SK-N-SH (cell line): ENCODE data around the gene LNPEP. TPM values are rescaled to one million over a fixed set of nuclear protein-coding genes. Genes with fewer than 3 reads are reported as not detected.

ENCODE experiments used
- CTCF ChIA-PET: fragments of 300-600, 350-600 bp; formaldehyde crosslinking; extraction: SDS; loops from one replicate; lab custom pipeline; 2021; lab: Yijun Ruan, JAX
- POLR2A ChIA-PET: fragments of 350-600 bp; sonication (Branson Sonifier 250); formaldehyde crosslinking; extraction: SDS; loops from one replicate; lab custom pipeline; 2020; ENCODE audit warnings: antibody characterized with exemption, inconsistent platforms; lab: Yijun Ruan, JAX
- DNase-seq: peaks from one replicate; pipeline ENCODE4 v3.0.0; 2012
- H2AFZ ChIP-seq: fragments of 200-600 bp; sonication (generic); 2 replicates; pipeline ENCODE4 v1.8.1; 2016; ENCODE audit warnings: antibody characterized with exemption, mild to moderate bottlenecking, low read depth
- H3F3A ChIP-seq: fragments of 200-600 bp; sonication (generic); replicated peaks from 2 replicates; pipeline ENCODE3; 2016; ENCODE audit warnings: antibody characterized with exemption, mild to moderate bottlenecking; ENCODE audit not compliant: insufficient read depth
- H3K27ac ChIP-seq, 2 experiments: fragments of 200-500 bp in 1 of 2; fragments of 200-600 bp in 1 of 2; sonication (Bioruptor generic) in 1 of 2; sonication (generic), shearing (Covaris generic) in 1 of 2; 2 replicates each; pipeline versions ENCODE4 v1.5.1 to v1.6.1; 2014 to 2016; ENCODE audit warnings: low read depth in 2 of 2, inconsistent platforms in 1 of 2, low read length in 1 of 2, mild to moderate bottlenecking in 1 of 2, mixed read lengths in 1 of 2
- H3K27me3 ChIP-seq: fragments of 200-600 bp; sonication (generic), shearing (Covaris generic); 2 replicates; pipeline ENCODE4 v1.6.1; 2016; ENCODE audit warnings: mixed run types; ENCODE audit not compliant: insufficient read depth
- H3K36me3 ChIP-seq, 2 experiments: fragments of 200-500 bp in 1 of 2; fragments of 200-600 bp in 1 of 2; sonication (Bioruptor generic) in 1 of 2; sonication (generic) in 1 of 2; replicated peaks in 1 of 2; 2 replicates each; pipeline versions ENCODE3 to v1.5.1; 2014 to 2016; ENCODE audit warnings: low read length in 1 of 2, mild to moderate bottlenecking in 1 of 2; ENCODE audit not compliant: insufficient read depth in 2 of 2, control insufficient read depth in 1 of 2
- H3K4me1 ChIP-seq, 2 experiments: fragments of 200-500 bp in 1 of 2; fragments of 200-600 bp in 1 of 2; sonication (Bioruptor generic) in 1 of 2; sonication (generic), shearing (Covaris generic) in 1 of 2; 2 replicates each; pipeline versions ENCODE4 v1.5.1 to v1.6.1; 2014 to 2016; ENCODE audit warnings: low read depth in 1 of 2, low read length in 1 of 2, mixed run types in 1 of 2; ENCODE audit not compliant: insufficient read depth in 2 of 2, control insufficient read depth in 1 of 2
- H3K4me2 ChIP-seq: fragments of 200-600 bp; sonication (generic), shearing (Covaris generic); 2 replicates; pipeline ENCODE4 v1.6.1; 2017; ENCODE audit warnings: mixed run types
- H3K4me3 ChIP-seq, 2 experiments: fragments of 200-500 bp in 1 of 2; fragments of 200-600 bp in 1 of 2; sonication (Bioruptor generic) in 1 of 2; sonication (generic), shearing (Covaris generic) in 1 of 2; 2 replicates each; pipeline versions ENCODE4 v1.5.1 to v1.8.1; 2014 to 2016; ENCODE audit warnings: low read depth in 2 of 2, inconsistent platforms in 1 of 2, low read length in 1 of 2, mild to moderate bottlenecking in 1 of 2, mixed read lengths in 1 of 2, moderate library complexity in 1 of 2
- H3K79me2 ChIP-seq: fragments of 200-600 bp; sonication (generic); 2 replicates; pipeline ENCODE4 v1.8.1; 2017; ENCODE audit warnings: mild to moderate bottlenecking; ENCODE audit not compliant: insufficient read depth
- H3K9ac ChIP-seq: fragments of 200-600 bp; sonication (generic); 2 replicates; pipeline ENCODE4 v1.6.1; 2017; ENCODE audit warnings: mixed run types
- H3K9me2 ChIP-seq: fragments of 200-600 bp; sonication (generic); 2 replicates; pipeline ENCODE4 v1.6.1; 2017; ENCODE audit warnings: mixed run types
- H3K9me3 ChIP-seq: fragments of 200-600 bp; sonication (generic); 2 replicates; pipeline ENCODE4 v1.6.1; 2017; ENCODE audit warnings: mixed run types, mild to moderate bottlenecking, moderate library complexity
- H4K20me1 ChIP-seq: fragments of 200-600 bp; sonication (generic); 2 replicates; pipeline ENCODE4 v1.6.1; 2017; ENCODE audit warnings: mild to moderate bottlenecking, mixed run types; ENCODE audit not compliant: insufficient read depth
- CHD2 ChIP-seq: fragments of 150-350 bp; IDR thresholded peaks from 2 replicates; pipeline ENCODE4 v1.6.1; 2018; ENCODE audit warnings: low read length; ENCODE audit not compliant: partially characterized antibody
- ELF1 ChIP-seq: IDR thresholded peaks from 2 replicates; pipeline ENCODE4 v1.4.0; 2012
- FOXM1 ChIP-seq: IDR thresholded peaks from 2 replicates; pipeline ENCODE4 v1.4.0; 2012; ENCODE audit warnings: low read depth, mild to moderate bottlenecking
- GABPA ChIP-seq: IDR thresholded peaks from 2 replicates; pipeline ENCODE4 v1.4.0; 2012; ENCODE audit warnings: low read depth, mild to moderate bottlenecking
- GATA2 ChIP-seq: sonication (generic); formaldehyde crosslinking; IDR thresholded peaks from 2 replicates; pipeline ENCODE4 v1.5.0; 2020; ENCODE audit warnings: mild to moderate bottlenecking, missing genetic modification reagents
- MAX ChIP-seq: IDR thresholded peaks from 2 replicates; pipeline ENCODE4 v1.4.0; 2012; ENCODE audit warnings: low read depth
- MEF2A ChIP-seq: IDR thresholded peaks from 2 replicates; pipeline ENCODE4 v1.4.0; 2012; ENCODE audit warnings: low read depth, borderline replicate concordance
- REST ChIP-seq: IDR thresholded peaks from 2 replicates; pipeline ENCODE4 v1.6.1; 2012; ENCODE audit warnings: mild to moderate bottlenecking, low read depth, low read length, moderate library complexity
- RFX5 ChIP-seq: IDR thresholded peaks from 2 replicates; pipeline ENCODE4 v1.6.1; 2012; ENCODE audit warnings: mild to moderate bottlenecking, improper control_type of control experiment, low read length
- RXRA ChIP-seq: IDR thresholded peaks from 2 replicates; pipeline ENCODE4 v1.4.0; 2012; ENCODE audit warnings: low read depth, mild to moderate bottlenecking, borderline replicate concordance
- SMC3 ChIP-seq: IDR thresholded peaks from 2 replicates; pipeline ENCODE4 v1.6.1; 2012; ENCODE audit warnings: low read depth, low read length, improper control_type of control experiment
- TCF12 ChIP-seq: IDR thresholded peaks from 2 replicates; pipeline ENCODE4 v1.4.0; 2012
- USF2 ChIP-seq: fragments of 150-350 bp; IDR thresholded peaks from 2 replicates; pipeline ENCODE4 v1.6.1; 2017; ENCODE audit warnings: antibody characterized with exemption, low read length, low read depth, borderline replicate concordance
- YY1 ChIP-seq: IDR thresholded peaks from 2 replicates; pipeline ENCODE4 v1.4.0; 2012; ENCODE audit warnings: low read depth, mild to moderate bottlenecking
- WGBS: methylation state at CpG from one replicate; pipeline ENCODE4 v1.1.6; 2017; ENCODE audit warnings: low lambda C conversion rate; 5-methylcytosine and 5-hydroxymethylcytosine counted together
- polyA plus RNA-seq, 3 experiments: library from polyadenylated mRNA; depleted of rRNA; stranded (reverse); fragments of >200 nt; gene quantifications; 2 replicates each; pipeline ENCODE4 v1.2.3, GENCODE V29; 2012

Gene LNPEP
- polyA plus RNA-seq, 1 of the 3 experiments (the other 2 are of a cell fraction), result 4.3 TPM

GRCh38 chr5:96984506-96985192, 48.8 kb downstream of the LNPEP start:
- H3K4me1 ChIP-seq, result peaks cover 0 to 3% of the 10 kb centered on the region in 2 experiments; a peak in 1 of 4 replicates
- no peak overlapping the region for H3K4me3 ChIP-seq
- ChIA-PET POLR2A (no interaction called here), CTCF (no interaction called here)
- H3K9me3 ChIP-seq, result no peaks in the 10 kb centered on the region
- no peaks in the 10 kb centered on the region for H3K27me3 ChIP-seq
- no peak overlapping the region for H3K4me2 ChIP-seq
- no peak overlapping the region for H2AFZ ChIP-seq
- peaks cover 21 to 53% of the 10 kb centered on the region in 2 experiments for H3K36me3 ChIP-seq
- no peak overlapping the region for H3K9ac ChIP-seq
- H4K20me1 ChIP-seq, result no peaks in the 10 kb centered on the region
- H3K9me2 ChIP-seq, result no peaks in the 10 kb centered on the region
- WGBS, result 3% methylated on average over 1 of the region's 1 CpG
- H3F3A ChIP-seq, result no peaks in the 10 kb centered on the region
- no peaks in the 10 kb centered on the region; the same call in 1 of the 2 replicates for H3K79me2 ChIP-seq
- no peak for DNase-seq
- no peak overlapping the region for H3K27ac ChIP-seq
- no peak for TF ChIP-seq ELF1
- no peak for TF ChIP-seq CHD2
- no peak for TF ChIP-seq GABPA
- TF ChIP-seq SMC3, result no peak
- no peak for TF ChIP-seq FOXM1
- TF ChIP-seq RFX5, result no peak
- no peak for TF ChIP-seq REST
- no peak for TF ChIP-seq YY1
- no peak for TF ChIP-seq MEF2A
- no peak for TF ChIP-seq TCF12
- TF ChIP-seq RXRA, result no peak
- TF ChIP-seq MAX, result no peak
- TF ChIP-seq GATA2, result no peak
- TF ChIP-seq USF2, result no peak
